Left ventricle myocardium inferior (tissue), 1 donor: Measurements from ENCODE around the gene SMIM23. TPM values are rescaled to one million over a fixed set of nuclear protein-coding genes. Genes with fewer than 3 reads are reported as not detected.

Experiments
- DNase-seq: peaks from one replicate; pipeline ENCODE4 v3.0.0-alpha.2; 2020
- H3K27ac ChIP-seq: fragments of 200-600 bp; replicated peaks from 2 replicates; pipeline ENCODE4 v1.8.0; 2021
- H3K27me3 ChIP-seq: fragments of 200-600 bp; 2 replicates; pipeline ENCODE4 v1.8.0; 2021; ENCODE audit warnings: low read depth
- H3K36me3 ChIP-seq: fragments of 200-600 bp; 2 replicates; pipeline ENCODE4 v1.8.0; 2021
- H3K4me1 ChIP-seq: fragments of 200-600 bp; 2 replicates; pipeline ENCODE4 v1.8.0; 2021
- H3K4me3 ChIP-seq: fragments of 200-600 bp; 2 replicates; pipeline ENCODE4 v1.8.0; 2021; ENCODE audit warnings: mild to moderate bottlenecking, moderate library complexity
- H3K9me3 ChIP-seq: fragments of 200-600 bp; replicated peaks from 2 replicates; pipeline ENCODE4 v1.8.0; 2021
- CTCF ChIP-seq: fragments of 200-600 bp; IDR thresholded peaks from 2 replicates; pipeline ENCODE4 v1.8.0; 2021; ENCODE audit warnings: antibody characterized with exemption, mild to moderate bottlenecking, borderline replicate concordance
- intact Hi-C: fragments of 100-400 bp; cut with micrococcal nuclease; formaldehyde crosslinking; loops from one replicate; pipeline ENCODE4 v1.11.0; 2022
- total RNA-seq: library from RNA; stranded (reverse); fragmentation: NEBNext Ultra II Directional; extraction: Animal tissue kit (Norgen Biotek cat#: 25700); gene quantifications from one replicate; pipeline ENCODE4 v1.2.1, GENCODE V29; 2021
- donor health status: DM: no; HTN: yes; CAD: no; lungs with severe emphysema.

SMIM23 gene
- total RNA-seq, 1 donor from 2014 or later, result not detected

DNA sequence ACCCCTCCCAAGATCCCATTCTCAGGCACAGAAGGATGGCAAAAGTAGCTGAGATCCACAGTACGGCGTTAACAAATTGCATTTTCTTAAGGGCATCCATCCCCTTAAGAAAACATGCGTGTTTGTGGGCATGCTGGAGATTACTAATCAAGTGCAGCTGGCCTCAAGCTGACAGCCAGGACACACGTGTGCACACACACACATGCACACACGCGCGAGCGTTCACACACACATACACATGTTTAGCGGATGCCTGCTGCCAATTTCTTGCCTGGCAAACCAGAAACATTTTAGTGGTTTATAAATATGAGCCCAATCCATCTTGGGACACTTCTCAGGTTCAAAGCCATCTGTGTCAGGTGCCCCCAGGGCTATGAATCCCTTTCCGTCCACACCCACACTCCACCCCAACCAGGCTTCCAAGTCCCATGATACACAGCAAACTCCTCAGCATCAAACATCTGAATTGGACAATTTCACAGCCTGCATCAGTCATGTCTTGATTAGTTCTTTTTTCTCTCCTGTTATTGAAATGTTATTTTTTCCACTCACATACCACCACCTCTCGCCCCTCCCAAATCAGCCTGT is 23.5 kb upstream of the SMIM23 start:
- Histone ChIP-seq H3K4me1 (no peaks in the 10 kb centered on the region), H3K27ac (no peak overlapping the region), H3K9me3 (peaks cover 23% of the 10 kb centered on the region), H3K4me3 (no peak overlapping the region), H3K27me3 (peaks cover 3% of the 10 kb centered on the region), H3K36me3 (no peaks in the 10 kb centered on the region)
- intact Hi-C loops, result no loop called here
- DNase-seq, result no peak
- no peak for TF ChIP-seq CTCF

GRCh38 chr5:171762903-171763302 is 22.7 kb upstream of the SMIM23 start:
- Histone ChIP-seq H3K4me3 (no peak overlapping the region), H3K36me3 (no peaks in the 10 kb centered on the region), H3K27me3 (peaks cover 3% of the 10 kb centered on the region), H3K27ac (no peak overlapping the region), H3K4me1 (no peaks in the 10 kb centered on the region), H3K9me3 (peaks cover 31% of the 10 kb centered on the region)
- no peak for DNase-seq
- intact Hi-C loops, result no loop called here
- no peak for TF ChIP-seq CTCF

- no peak for DNase-seq
- H3K9me3 ChIP-seq, result peaks cover 32% of the 10 kb centered on the region
- H3K4me3 ChIP-seq, result no peak overlapping the region
- no peaks in the 10 kb centered on the region for H3K36me3 ChIP-seq
- intact Hi-C loops, result no loop called here
- H3K4me1 ChIP-seq, result no peaks in the 10 kb centered on the region
- peaks cover 3% of the 10 kb centered on the region for H3K27me3 ChIP-seq
- no peak overlapping the region for H3K27ac ChIP-seq
- no peak for TF ChIP-seq CTCF
These were observed 21.4 kb upstream of the SMIM23 start for GRCh38 chr5:171764265-171764664.

DNA sequence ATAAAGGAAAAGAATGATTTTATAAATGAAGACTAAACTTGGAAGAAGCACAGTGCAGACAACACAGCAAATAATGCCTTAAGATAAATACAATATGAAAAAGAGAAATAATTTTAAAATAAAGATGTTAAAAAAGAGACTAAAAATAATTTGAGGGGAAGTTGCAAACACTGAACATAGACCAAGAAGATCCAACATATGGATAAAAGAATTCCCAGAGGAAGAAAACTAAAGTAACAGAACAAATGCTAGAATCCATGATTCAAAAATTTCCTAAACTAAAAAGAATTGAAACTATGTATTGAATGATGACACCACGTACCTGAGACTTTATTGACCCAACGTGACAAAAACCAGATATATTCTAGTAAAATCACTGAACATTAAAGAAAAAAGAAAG is 18.7 kb upstream of the SMIM23 start:
- peaks cover 3% of the 10 kb centered on the region for H3K27me3 ChIP-seq
- no peaks in the 10 kb centered on the region for H3K4me1 ChIP-seq
- TF ChIP-seq CTCF, result no peak
- no peaks in the 10 kb centered on the region for H3K36me3 ChIP-seq
- no peak overlapping the region for H3K4me3 ChIP-seq
- H3K9me3 ChIP-seq, result peaks cover 20% of the 10 kb centered on the region
- intact Hi-C loops, result no loop called here
- DNase-seq, result no peak
- H3K27ac ChIP-seq, result no peak overlapping the region

GRCh38 chr5:171770153-171770552 is 15.5 kb upstream of the SMIM23 start:
- intact Hi-C loops, result no loop called here
- Histone ChIP-seq H3K27me3 (no peaks in the 10 kb centered on the region), H3K9me3 (peaks cover 20% of the 10 kb centered on the region), H3K4me1 (no peaks in the 10 kb centered on the region), H3K4me3 (no peak overlapping the region), H3K36me3 (no peaks in the 10 kb centered on the region), H3K27ac (no peak overlapping the region)
- no peak for TF ChIP-seq CTCF
- no peak for DNase-seq
